ENCODE results near the gene MMP25. TPM values are rescaled to one million over a fixed set of nuclear protein-coding genes. Genes with fewer than 3 reads are reported as not detected.
A peak's percentile ranks its signal among the peaks of the same experiment; 100 is the strongest.

The MMP25 gene
- total and polyA plus RNA-seq, 9 of the 15 experiments (the other 6 are each of a cell fraction or from before 2014, with no cell fraction given), result 0.03 to 0.04 TPM; not detected in 7

GRCh38 chr16:3059723-3060242 lies 13.4 kb downstream of the MMP25 start (continued):
- no peak for TF ChIP-seq CUX1 (CRISPR knock-in tag; IDR thresholded peaks at IDR 0.05)
- no peak for TF ChIP-seq NR4A1 (CRISPR knock-in tag; IDR thresholded peaks at IDR 0.05)
- TF ChIP-seq NR4A1 (tag; IDR thresholded peaks at IDR 0.05), result 0 out of 2 replicates have a peak, but pooled peaks have one; percentile 45
- no peak for TF ChIP-seq GTF2B (IDR thresholded peaks at IDR 0.05; ENCODE audit: extremely low read depth, insufficient read length)
- no peak for TF ChIP-seq KAT8 (IDR thresholded peaks at IDR 0.05; ENCODE audit: low read depth)
- no peak for TF ChIP-seq ZC3H8 (IDR thresholded peaks at IDR 0.05)
- TF ChIP-seq TFAM (CRISPR knock-in tag; conservative IDR thresholded peaks at IDR 0.05), result no peak
- no peak for TF ChIP-seq AFF4 (CRISPR knock-in tag; IDR thresholded peaks at IDR 0.05)
- no peak for TF ChIP-seq ZNF318 (IDR thresholded peaks at IDR 0.05; ENCODE audit: borderline replicate concordance in 1 of 2, low read depth in 1 of 2)

All from K562 (cell line).